HG02943 (cell line): ENCODE measurements around the gene TDP1.

ENCODE experiments used
- ATAC-seq: cut with Tn5 transposase; IDR thresholded peaks from one replicate; pipeline ENCODE4 v1.9.1; 2021; ENCODE audit warnings: mild to moderate bottlenecking, low read depth, moderate library complexity; ENCODE audit not compliant: unreplicated experiment

Gene TDP1

GRCh38 chr14:89955745-89956660, at the start of gene TDP1:
Gene TDP1, plus strand, starts transcription at chr14:89955927. Its CDS starts 7,188 bp downstream, at chr14:89963115.
- ATAC-seq, result peak; percentile 58

DNA sequence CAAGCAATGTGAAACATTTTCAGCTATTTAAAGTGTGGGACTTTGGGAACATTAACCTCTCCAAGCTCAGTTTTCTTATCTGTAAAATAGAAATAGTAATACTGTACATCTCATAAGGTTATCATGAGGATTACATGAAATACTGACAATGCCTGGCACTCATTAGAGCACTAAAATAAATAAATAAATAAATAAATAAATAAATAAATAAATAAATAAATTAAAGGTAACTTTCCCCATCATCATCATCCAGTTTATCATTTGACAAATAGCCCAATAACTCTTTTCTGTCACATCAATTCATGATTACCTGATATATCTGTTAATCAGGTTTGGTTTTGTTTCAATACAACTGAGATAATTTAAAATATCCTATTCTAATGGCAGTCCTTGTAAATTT, 49.7 kb upstream of the TDP1 start:
- ATAC-seq, result no peak

DNA sequence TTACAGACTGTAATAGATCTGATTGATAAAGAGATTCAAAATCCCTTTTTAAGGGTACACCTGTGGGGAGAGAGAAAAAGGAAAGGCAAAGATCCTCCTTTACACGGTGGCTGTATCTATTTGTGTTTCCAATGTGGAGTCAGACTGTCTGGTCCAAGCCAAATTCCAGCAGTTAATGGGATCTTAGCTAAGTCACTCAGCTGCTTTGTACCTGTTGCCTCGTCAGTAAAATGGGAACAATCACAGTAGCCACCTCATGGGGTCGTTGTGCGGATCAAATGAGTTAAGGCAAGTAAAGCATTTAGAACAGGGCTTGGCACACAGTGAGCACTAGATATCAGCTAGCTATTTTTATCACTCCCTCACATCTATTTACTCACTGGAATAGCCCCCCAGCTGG, 48.1 kb upstream of the TDP1 start:
- ATAC-seq, result no peak

DNA sequence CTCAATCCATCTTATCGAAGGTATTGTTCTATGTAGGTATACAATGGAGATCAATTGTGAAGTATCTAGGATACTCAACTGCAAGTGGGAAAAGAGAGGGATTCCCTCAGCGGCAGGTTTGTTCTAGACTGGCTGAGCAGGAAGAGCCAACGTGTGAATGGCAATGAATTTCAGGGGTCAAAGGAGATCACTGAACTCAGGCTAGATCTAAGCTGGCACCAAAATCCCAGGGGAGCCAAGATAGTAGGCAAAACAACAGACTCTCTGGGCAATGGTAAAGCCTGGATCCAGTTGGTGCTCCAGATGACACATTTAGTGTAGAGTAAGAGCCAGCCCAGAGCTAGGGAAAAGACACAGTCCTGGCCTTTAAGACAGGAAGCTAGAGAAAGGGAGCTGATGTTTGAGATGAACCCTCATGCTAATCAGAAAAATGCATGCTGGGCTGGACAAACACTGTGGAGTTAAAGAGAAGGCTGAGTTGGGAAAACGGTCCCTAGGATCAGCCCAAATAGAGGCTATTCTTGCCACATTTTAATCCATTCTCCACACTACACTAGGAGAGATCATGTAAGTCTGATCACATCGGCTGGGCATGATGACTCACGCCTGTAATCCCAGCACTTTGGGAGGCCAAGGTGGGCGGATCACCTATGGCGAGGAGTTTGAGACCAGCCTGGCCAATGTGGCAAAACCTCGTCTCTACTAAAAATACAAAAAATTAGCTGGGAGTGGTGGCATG, 46.8 kb upstream of the TDP1 start:
- ATAC-seq, result no peak

DNA sequence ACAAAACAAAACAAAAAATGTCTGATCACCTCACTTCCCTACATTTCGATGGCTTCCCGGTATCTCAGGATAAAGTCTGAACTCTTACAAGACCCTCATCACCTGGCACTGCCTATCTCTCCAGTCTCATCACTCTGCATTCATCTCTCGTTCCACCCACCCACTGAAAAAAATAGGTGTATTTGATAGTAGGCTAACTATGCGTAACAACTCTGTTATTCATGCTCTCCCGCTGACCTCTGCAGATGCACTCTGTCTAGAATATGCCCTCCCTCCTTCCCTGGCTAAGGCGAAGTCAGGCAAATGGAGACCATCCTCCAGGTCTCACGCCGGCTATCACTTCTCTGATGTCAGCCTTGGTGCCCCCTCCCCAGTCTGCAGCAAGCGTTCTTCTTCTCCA, 46.1 kb upstream of the TDP1 start:
- no peak for ATAC-seq

DNA sequence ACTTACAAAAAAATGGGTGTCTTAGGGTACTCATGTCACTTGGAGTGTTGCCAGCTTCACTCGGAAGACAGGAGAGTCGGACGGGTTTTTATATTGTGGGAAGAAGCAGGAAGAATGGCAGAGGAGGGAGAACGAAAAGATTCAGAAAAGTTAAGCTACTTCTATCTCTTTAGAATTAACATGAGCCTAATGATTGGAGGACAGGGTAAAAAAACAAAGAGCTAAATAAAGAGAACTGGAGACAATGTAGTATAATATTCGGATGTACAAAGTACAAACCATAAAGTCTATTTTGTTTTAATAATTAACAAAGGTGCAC, 45.1 kb upstream of the TDP1 start:
- ATAC-seq, result no peak

DNA sequence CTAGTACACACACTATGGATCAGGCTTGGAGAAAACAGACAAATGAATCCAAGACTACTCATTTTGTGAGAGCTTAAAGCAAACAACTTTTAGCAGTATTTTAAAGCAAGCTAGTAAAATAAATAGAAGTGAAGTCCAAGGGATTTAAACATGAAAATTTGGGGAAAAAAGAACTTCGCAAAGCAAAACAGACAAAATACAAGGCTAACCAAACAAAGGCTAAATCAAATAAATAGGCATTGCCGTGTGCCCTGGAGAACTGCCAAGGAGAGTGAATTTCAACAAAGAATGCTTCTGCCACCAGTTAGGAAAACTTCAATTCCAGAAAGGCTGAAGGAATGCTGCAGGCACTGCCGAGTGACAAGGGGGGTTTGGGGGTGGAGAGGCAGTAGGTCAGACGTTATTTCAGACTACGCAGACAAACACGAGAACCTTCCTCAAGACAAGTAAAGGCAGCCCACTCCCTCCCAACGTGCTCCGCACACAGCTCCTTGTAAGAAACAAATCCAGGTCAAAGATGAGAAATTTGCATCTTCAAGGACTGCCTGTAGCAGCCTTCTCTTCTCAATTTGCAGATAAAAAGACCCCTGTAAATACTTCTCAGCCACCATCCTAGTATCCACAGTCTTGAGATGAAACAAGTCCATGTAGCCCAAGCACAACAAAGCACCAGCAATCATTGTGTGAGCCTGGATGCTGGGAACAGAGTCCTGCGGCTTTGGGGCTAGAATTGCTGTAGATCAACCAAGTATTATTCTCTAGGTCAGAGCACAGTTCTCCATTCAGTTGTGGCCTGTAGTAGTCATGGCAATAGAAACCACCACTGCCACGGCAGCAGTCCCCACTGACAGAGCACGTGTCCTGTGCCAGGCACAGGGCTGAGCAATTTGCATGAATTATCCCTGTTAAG, 44.5 kb upstream of the TDP1 start:
- ATAC-seq, result no peak

DNA sequence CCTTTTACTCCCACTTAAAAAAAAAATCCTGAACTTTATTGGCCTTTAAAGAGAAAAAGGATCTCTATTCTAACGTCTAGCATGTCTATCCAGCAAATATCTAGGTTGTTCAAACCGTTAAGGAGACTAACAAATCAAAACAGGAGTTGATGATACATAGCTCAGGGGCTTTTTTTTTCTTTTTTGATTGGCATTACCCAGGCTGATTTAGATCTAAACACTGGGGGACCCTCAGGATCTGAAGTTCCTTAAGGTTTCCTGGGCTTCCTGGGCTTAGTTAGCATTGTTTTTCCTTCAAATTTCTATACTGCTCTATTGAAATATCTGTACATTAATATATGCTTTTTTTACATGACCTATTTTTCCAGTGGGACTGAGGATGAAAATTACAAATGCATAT, 43.5 kb upstream of the TDP1 start:
- ATAC-seq, result no peak

DNA sequence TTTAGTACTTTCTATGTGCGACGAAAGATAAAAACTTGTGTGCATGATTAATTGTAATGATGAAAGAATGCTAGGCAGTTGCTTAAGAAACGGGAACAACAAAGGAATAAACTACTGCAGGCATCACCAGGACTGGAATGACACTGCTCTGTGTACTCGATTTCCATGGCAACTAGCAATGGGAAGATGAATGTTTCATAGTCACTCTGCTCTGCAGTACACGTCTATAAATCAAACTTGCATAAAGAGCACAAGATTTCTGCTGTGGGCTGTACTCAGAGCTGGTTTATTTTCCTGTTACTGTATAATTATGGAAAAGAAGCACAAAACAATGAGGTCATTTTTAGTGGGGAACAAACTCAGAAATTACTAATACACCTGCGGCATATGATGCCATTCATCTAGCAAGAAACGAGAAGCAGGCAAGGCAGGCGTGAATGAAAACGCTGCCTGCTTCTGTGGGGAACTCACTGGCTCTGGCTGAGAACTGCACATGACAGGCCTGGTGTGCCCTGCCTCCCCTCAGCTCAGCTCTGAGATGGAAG, 43.0 kb upstream of the TDP1 start:
- ATAC-seq, result no peak

DNA sequence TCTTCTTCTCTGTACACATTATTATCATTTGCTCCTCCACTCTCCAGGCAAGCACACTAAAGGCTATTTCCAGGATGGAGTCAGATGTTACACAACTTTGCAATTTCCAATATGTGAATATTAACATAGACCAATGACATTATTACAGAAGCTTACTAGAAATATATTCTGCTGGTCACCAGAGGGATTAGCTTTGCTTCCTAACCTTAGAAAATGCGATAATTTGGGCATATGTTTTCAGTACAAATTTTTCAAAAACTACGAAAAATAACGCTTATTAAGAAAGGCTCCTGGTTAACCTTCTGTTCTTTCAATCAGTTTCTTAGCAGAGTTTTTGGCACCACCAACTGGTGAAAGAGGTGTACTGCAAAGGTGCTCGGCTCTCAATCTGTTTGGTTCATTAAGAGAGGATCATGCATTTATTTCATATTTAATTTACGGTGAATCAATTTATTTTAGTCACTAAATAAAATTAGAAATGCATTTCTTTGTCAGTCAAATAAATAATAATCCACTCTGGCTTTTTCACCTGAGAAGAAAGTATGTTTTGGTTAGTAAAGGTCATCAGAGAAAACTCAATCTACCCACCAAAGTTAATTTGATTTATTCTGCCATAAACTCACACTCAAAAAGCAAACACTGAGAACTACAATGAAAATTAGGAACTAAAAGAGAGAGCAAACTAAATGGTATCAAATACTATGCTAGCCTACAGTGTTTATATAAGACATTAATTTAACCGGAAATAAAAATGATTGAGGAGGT, 40.4 kb upstream of the TDP1 start:
- no peak for ATAC-seq

GRCh38 chr14:89918721-89919120, 37.0 kb upstream of the TDP1 start:
- no peak for ATAC-seq

DNA sequence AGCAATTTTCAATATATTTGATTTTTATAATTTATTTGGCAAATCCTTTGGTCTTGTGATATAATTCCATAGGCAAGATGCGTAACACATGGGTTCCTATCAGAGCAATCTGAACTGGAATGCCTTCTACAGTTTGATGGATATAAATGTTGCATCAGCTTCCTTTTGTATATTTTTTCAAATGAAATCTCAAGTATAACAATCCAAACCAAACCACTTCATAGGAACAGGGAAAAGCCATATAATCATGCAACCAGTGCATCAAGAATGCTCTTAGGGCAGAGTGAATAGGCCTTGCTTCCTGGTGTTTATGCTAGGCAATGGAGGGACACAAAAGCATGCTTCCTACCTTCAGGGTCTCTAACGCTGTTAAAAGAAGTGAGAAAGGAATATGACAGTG, 35.7 kb upstream of the TDP1 start:
- ATAC-seq, result no peak

DNA sequence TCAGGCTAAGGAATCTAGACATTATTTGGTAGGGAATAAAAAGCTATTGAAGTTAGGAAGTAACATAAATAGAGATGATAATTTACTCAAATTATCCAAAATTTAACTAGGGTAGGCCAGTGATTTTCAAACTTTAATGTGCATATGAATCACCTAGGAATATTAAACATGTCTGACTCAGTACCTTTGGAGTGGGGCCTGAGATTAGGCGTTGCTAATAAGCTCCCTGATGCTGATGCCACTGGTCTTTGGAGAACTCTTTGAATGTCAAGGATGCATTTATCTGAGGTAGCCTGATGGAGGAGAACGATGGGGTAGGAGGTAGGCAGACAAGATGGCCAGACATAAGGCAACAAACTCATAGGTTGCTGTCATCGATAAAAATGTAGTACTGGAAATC, 34.4 kb upstream of the TDP1 start:
- ATAC-seq, result no peak

GRCh38 chr14:89922031-89922907, 33.5 kb upstream of the TDP1 start:
- no peak for ATAC-seq

DNA sequence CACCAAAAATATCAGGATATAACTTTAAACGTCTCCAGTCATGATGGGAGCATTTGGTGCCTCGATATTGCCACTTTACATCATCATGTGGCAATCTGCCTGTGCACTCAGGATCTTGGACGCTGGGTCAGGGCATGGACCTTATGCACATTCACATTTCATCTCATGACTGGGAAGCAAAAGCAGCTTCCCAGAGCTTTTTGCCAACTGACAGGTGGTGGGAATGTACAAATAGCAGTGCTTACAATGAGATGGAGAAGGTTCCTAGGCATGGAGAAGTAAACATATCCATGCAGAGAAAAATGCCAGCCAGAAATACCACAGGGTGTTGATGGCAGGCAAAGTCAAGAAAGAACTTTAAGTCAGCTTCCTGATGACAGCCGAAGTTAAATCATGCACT, 31.5 kb upstream of the TDP1 start:
- ATAC-seq, result no peak

DNA sequence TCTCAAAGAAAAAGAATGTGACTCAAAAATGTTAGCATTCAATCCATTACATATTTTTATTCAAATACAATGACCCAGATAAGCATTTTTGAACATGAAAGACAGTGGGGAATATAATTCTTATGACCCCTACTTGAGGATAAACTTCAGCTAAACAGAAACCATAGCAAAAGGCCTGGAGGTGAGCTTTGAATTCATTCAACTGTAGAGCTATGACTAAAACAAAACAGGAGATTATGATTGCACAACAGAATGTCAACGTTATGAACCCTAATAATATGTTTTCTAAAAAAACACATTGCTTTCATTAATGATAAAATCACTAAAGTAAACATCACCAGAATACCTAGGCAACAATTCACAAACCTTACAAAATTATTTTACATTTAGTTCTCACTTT, 29.0 kb upstream of the TDP1 start:
- no peak for ATAC-seq

DNA sequence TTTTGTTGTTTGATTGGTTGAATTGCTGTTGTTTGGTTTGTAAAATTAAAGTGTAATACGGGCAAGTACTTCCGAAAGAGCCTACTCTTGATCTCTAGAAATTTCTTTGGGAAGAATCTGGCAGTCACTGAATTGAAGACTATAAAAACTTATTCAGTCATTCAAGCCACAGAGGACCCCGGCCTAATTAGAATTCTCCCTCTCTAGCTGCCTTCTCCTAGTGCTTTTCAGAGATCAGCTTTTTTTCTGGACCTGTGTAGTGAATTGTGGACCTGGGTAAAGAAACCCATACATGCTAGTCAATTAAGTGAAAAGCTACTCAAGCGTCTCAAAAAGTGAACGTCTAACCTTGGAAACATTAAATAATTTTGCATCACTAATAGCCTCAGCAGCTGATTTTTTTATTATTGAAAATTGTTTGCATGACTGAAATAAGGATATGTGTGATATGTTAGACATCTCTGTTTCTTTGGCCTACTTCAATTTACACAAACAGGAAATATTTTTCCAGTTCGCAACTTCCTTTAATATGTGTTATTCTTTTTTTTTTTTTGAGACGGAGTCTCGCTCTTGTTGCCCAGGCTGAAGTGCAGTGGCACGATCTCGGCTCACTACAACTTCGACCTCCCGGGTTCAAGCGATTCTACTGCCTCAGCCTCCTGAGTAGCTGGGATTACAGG, 28.4 kb upstream of the TDP1 start:
- no peak for ATAC-seq

GRCh38 chr14:89933002-89933401, 22.7 kb upstream of the TDP1 start:
- ATAC-seq, result no peak
